HUES6 (cell line): Measurements from ENCODE around the gene DGCR6L.
"Not testable (repeated sequence)": the region's sequence is repeated elsewhere in the genome, so short reads cannot be mapped to it uniquely, and the experiment has no call there.

ENCODE experiments used
- H3K27ac ChIP-seq: 2 replicates; pipeline ENCODE4 v1.7.0; 2013; ENCODE audit warnings: low read depth, mild to moderate bottlenecking, low read length, inconsistent platforms
- H3K27me3 ChIP-seq: 2 replicates; pipeline ENCODE4 v1.6.1; 2013; ENCODE audit warnings: low read length; ENCODE audit not compliant: control insufficient read depth, insufficient read depth
- H3K36me3 ChIP-seq: 2 replicates; pipeline ENCODE4 v1.6.1; 2013; ENCODE audit warnings: low read length; ENCODE audit not compliant: control insufficient read depth, insufficient read depth
- H3K4me1 ChIP-seq: 2 replicates; pipeline ENCODE4 v1.6.1; 2013; ENCODE audit warnings: low read length; ENCODE audit not compliant: control insufficient read depth, insufficient read depth
- H3K4me3 ChIP-seq: 2 replicates; pipeline ENCODE4 v1.5.1; 2013; ENCODE audit warnings: low read depth, low read length
- H3K9ac ChIP-seq: one replicate; pipeline ENCODE4 v1.6.1; 2013; ENCODE audit warnings: mild to moderate bottlenecking, low read length
- H3K9me3 ChIP-seq: 2 replicates; pipeline ENCODE4 v1.6.1; 2013; ENCODE audit warnings: low read depth, low read length; ENCODE audit not compliant: control insufficient read depth, insufficient read depth

The DGCR6L gene

DNA sequence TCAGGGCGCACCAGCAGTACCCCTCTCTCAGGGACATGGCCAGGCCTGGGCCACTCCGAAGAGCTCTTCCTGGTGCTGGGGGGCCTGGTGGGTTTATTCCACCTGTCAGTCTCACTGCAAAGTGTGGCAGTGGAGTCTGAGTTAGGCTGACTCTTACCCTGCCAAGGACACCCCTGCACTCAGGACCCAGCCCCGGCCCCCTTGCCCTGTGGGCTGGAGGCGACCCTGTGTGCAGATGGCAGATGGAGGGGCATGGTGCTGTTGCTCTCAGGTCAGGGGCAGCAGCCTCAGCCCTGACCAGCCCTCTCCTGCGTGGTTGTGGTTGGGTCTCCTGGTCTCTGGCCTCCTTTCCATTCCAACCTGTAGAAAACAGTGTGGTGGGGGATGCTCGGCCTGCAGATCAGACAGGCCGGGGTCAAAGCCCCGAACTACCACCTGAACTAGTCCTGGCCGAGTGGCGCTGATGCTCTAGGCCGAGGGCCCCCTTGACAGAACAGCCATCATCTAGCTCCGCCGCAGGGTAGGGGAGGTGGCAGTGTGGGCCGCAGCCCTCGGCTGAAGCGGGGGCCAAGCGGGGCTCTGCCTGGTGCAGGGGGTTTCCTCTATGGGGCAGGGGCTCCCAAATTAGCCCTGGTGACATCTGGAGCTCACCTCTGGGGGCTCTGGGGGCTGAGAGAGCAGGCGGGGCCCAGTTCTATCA lies 41.8 kb downstream of the DGCR6L start:
- not testable (repeated sequence) for H3K4me3 ChIP-seq, H3K27ac ChIP-seq, H3K9me3 ChIP-seq, H3K4me1 ChIP-seq, H3K9ac ChIP-seq, H3K27me3 ChIP-seq, H3K36me3 ChIP-seq

DNA sequence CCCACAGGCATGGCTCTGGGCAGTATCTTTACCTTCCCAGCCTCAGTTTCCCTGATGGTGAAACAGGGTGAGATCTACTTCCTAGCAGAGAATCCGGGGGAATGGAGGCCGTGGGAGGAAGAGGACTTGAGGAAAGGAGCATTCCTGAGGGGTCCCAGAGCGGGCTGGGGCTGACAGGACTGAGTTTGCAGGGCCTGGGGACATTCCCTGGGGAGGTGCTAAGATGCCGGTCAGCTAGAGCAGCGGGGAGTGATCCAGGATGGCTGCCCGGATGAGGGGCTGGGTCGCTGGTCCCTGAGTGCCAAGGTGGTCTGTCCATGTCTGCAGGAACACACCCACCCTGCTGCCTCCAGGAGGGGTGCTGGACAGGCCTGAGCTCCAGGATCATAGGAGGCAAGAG lies 43.4 kb downstream of the DGCR6L start:
- Histone ChIP-seq H3K9ac (no peak overlapping the region), H3K9me3 (no peaks in the 10 kb centered on the region), H3K4me1 (no peaks in the 10 kb centered on the region), H3K4me3 (no peak overlapping the region), H3K27ac (no peak overlapping the region), H3K27me3 (no peaks in the 10 kb centered on the region), H3K36me3 (no peaks in the 10 kb centered on the region)

DNA sequence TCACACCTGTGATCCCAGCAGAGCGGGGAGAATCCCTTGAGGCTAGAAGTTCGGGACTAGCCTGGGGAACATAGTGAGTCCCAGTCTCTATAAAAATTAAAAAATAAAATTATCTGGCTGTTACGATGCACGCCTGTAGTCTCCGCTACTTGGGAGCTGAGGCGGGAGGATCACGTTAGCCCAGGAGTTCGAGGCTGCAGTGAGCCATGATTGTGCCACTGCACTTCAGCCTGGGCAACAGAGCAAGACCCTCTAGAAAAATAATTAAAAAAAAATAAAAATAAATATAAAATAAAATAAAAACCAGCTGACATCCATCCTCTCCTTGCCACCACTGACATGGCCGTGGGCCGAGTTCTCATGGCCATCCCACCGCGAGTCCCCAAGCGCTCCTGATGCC lies 44.0 kb downstream of the DGCR6L start:
- no peaks in the 10 kb centered on the region for H3K4me1 ChIP-seq
- H3K9ac ChIP-seq = no peak overlapping the region
- no peaks in the 10 kb centered on the region for H3K9me3 ChIP-seq
- no peaks in the 10 kb centered on the region for H3K27me3 ChIP-seq
- H3K4me3 ChIP-seq = no peak overlapping the region
- no peaks in the 10 kb centered on the region for H3K36me3 ChIP-seq
- H3K27ac ChIP-seq = no peak overlapping the region

DNA sequence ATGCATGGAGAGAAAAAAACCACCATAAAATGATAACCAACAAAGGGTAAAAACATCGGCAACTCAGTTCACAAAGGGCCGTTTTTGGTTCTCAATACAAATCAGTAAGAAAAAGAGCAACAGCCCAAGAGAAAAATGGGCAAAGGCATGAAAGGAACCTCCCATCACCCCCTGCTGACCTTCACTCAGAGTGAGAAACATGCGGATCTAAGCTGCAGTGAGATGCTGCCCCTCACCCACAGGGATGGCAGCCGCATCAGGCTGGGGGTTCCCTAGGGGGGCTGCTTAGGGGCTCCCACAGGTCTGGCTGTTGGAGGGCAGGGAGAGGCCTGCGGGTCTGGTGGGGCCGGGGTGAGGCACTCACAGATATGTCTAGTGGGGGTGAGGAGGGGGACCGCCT lies 44.5 kb downstream of the DGCR6L start:
- not testable (repeated sequence) for H3K9ac ChIP-seq, H3K36me3 ChIP-seq, H3K9me3 ChIP-seq, H3K4me1 ChIP-seq, H3K4me3 ChIP-seq, H3K27ac ChIP-seq, H3K27me3 ChIP-seq

DNA sequence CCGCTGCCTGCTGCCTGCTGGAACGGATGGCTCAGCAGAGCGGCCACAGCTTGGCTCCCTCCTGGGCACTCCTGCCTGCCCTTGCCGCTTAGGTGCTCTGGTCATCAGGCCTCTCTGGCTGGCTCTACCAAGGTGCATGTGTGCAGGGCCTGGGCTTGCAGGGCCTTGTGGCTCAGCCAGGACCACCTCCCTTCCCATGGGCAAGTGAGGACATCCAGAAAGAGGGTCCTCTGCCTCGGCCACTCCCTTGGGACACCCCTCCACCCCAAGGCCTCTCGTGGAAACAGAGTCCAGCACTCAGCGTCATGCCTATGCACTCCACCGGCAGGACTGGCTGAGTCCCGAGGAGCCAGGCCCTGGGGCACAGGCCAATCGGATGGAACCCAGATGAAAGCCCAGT lies 45.5 kb downstream of the DGCR6L start:
- H3K27me3 ChIP-seq, H3K9me3 ChIP-seq, H3K36me3 ChIP-seq, H3K9ac ChIP-seq, H3K27ac ChIP-seq, H3K4me1 ChIP-seq, H3K4me3 ChIP-seq: not testable (repeated sequence)

DNA sequence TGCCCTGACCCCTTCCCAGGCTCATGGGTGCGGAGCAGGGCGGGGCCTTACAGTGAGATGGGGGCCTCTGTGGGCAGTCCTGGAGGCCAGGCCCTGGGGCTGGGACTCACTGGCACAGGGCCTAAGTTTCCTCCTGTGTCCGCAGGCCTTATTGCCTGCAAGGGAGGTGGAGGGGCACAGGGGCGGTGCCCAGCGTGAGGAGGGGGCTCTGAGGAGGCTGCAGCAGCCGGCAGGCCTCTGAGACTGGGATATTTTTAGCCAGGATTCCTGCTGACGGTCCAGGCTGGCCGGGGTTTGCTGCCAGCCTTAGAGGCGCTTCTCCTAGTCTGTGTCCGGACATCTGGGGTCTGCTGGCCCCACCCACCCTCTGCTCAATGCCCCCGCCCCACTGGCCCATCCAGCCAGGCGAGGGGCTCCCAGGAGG lies 46.1 kb downstream of the DGCR6L start:
- Histone ChIP-seq H3K27ac (no peak overlapping the region), H3K4me1 (peaks cover 7% of the 10 kb centered on the region), H3K4me3 (no peak overlapping the region), H3K9me3 (no peaks in the 10 kb centered on the region), H3K27me3 (no peaks in the 10 kb centered on the region; the same call in 1 of the 2 replicates), H3K36me3 (no peaks in the 10 kb centered on the region), H3K9ac (no peak overlapping the region)

DNA sequence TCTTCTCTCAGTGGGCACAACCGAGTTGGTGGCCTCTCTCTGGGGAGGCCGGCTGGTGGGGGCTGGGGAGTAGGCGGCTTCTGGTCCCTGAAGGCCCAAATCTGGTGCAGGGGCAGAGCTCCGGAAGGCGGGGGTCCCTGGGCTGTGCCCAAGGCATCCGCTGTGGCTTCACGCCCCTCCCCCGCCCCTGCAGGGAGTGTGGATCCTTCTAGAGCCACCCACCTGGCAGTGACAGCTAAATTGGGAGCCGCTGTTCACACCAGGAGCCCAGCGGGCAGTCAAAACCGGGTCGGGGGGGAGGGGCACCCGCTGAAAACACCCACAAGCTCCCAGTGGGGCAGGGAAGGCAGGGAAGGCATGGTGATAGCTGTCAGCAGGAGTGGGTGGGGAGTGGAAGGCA lies 47.2 kb downstream of the DGCR6L start:
- no peak overlapping the region for H3K4me3 ChIP-seq
- no peaks in the 10 kb centered on the region for H3K36me3 ChIP-seq
- H3K9ac ChIP-seq = no peak overlapping the region
- peaks cover 11% of the 10 kb centered on the region for H3K4me1 ChIP-seq
- no peaks in the 10 kb centered on the region; the same call in 1 of the 2 replicates for H3K27me3 ChIP-seq
- no peaks in the 10 kb centered on the region for H3K9me3 ChIP-seq
- H3K27ac ChIP-seq = no peak overlapping the region

DNA sequence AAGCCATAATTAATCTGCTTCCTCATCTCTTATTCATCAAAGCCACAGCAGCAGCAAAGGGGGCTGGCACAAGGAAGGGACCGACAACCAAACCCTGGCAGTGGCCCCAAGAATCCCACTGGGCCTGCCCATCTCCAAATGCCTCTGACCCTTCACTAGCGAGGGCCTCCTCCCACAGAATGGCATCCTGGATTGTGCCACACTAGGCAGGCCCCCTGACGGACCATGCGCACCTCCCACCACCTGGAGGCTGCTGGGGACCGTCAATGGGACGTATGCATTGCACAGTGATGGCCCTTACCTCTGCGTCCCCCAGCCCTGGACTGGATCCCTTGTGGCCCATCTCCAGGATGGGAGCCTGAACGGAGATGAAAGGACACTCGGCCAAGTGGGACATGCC lies 47.7 kb downstream of the DGCR6L start:
- Histone ChIP-seq H3K9me3 (no peaks in the 10 kb centered on the region), H3K4me3 (no peak overlapping the region), H3K4me1 (peaks cover 12% of the 10 kb centered on the region), H3K27ac (no peak overlapping the region), H3K9ac (no peak overlapping the region), H3K36me3 (no peaks in the 10 kb centered on the region), H3K27me3 (peaks cover 2% of the 10 kb centered on the region; the same call in 1 of the 2 replicates)

DNA sequence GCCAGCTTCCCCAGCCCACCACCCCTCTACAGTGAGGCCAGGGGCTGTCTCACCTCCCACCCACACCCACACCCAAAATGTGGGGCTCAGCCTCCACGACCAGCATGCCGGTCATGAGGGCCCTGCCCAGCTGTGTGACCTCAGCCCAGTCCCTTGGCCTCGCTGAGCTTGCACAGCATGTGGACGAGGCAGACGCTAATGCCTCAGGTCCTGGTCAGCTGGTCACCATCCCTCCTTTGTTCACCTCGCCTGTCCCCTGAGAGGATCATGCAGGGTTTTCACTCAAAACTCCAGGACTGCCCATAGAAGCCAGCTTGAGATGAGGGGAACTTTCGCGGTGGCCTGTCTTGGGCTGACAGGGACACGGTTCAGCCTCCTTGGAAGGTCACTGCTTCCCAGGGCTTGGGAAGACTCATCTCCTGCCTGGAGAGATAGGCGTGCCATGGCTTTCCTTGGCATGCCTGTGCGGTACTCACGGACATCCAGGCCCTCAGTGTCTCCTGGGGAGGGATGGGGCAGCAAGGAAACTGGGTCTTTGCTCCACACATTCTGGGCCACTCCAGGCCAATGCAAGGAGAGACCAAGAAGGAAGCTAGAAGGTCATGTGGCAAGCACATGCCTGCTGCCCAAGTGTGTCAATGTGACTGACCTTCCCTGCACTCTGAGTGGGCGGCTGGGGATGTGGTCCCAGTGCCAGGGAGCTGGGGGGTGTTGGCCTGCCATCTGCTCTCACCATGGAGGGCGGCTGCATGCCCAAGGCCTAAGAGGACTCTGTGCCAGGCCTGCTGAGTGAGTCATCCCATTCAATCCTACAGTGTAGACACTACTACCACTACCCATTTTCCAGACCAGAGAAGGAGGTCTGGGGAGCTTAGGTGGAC lies 48.5 kb downstream of the DGCR6L start:
- Histone ChIP-seq H3K9me3 (no peaks in the 10 kb centered on the region), H3K4me3 (no peak overlapping the region), H3K27ac (no peak overlapping the region), H3K4me1 (peaks cover 15% of the 10 kb centered on the region), H3K36me3 (no peaks in the 10 kb centered on the region), H3K27me3 (peaks cover 6% of the 10 kb centered on the region; the same call in 1 of the 2 replicates), H3K9ac (no peak overlapping the region)

DNA sequence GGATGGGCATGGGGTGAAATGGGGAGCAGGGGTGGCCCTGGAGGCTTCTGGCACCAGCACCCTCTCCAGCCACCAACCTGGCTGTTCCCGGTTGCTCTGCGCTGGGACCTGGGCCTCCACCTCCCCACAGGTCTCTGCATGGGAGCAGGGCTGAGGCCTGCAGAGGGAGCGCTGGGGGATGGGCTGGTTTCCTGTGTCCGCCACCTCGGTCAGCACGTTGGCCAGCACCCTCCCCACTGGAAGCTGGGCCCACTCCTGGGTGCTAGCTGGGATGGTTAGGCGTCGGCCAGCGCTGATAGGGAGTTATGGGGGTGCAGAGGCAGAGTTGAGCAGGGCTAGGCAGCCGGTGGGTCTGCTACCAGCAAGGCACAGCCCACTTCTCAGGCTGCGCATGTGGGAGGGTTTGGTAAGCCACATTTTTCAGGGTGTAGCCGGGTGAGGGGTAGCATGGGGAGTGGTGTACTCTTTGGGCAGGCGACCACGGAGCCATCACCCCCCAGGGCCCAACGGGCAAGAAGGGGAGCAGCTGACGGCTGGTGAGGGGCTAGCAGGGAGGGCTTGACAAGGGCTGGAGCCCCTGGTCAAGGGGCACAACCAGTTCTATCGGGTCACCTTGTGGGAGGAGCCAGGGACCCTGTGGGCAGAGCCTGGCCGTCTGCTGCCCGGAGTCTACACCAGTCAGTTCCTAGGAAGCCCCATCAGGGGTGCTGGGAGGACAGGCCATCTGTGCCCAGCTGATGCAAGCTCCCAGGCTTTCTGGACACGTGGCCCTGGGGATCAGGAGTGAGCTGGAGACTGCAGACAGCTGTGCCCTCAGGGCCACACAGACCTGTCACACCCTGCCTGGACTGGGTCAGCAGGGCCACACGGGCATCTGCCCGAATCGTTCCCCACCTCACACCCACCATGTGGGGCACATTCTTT lies 49.4 kb downstream of the DGCR6L start:
- H3K27me3 ChIP-seq = not testable (repeated sequence)

More for the DNA sequence above, 49.4 kb downstream of the DGCR6L start:
- H3K4me3 ChIP-seq, H3K9ac ChIP-seq, H3K36me3 ChIP-seq, H3K9me3 ChIP-seq, H3K27ac ChIP-seq: not testable (repeated sequence)
- H3K4me1 ChIP-seq = peaks cover 15% of the 10 kb centered on the region
